Ishikawa (cell line): ENCODE data around the gene EXOC4.

Experiments
- CEBPB ChIP-seq: IDR thresholded peaks from 2 replicates; pipeline ENCODE4 v1.6.1; 2012
- CREB1 ChIP-seq: IDR thresholded peaks from 2 replicates; pipeline ENCODE4 v1.6.1; 2012; ENCODE audit warnings: low read depth
- EGR1 ChIP-seq: IDR thresholded peaks from 2 replicates; pipeline ENCODE4 v1.6.1; 2012
- EP300 ChIP-seq: IDR thresholded peaks from 2 replicates; pipeline ENCODE4 v1.6.1; 2012; ENCODE audit warnings: borderline replicate concordance
- FOXM1 ChIP-seq: IDR thresholded peaks from 2 replicates; pipeline ENCODE4 v1.6.1; 2012; ENCODE audit warnings: low read depth, borderline replicate concordance
- NFIC ChIP-seq: IDR thresholded peaks from 2 replicates; pipeline ENCODE4 v1.6.1; 2012
- RAD21 ChIP-seq: IDR thresholded peaks from 2 replicates; pipeline ENCODE4 v1.6.1; 2012; ENCODE audit warnings: low read depth
- TAF1 ChIP-seq: IDR thresholded peaks from 2 replicates; pipeline ENCODE4 v1.6.1; 2012; ENCODE audit warnings: low read depth, mild to moderate bottlenecking
- TCF12 ChIP-seq: IDR thresholded peaks from 2 replicates; pipeline ENCODE4 v1.6.1; 2012; ENCODE audit warnings: low read depth
- TEAD4 ChIP-seq: IDR thresholded peaks from 2 replicates; pipeline ENCODE4 v1.6.1; 2012
- YY1 ChIP-seq: IDR thresholded peaks from 2 replicates; pipeline ENCODE4 v1.6.1; 2012; ENCODE audit warnings: low read depth
- ZBTB7A ChIP-seq: IDR thresholded peaks from 2 replicates; pipeline ENCODE4 v1.6.1; 2012; ENCODE audit warnings: low read depth
- TF ChIP-seq, protein P1 (sequence below): IDR thresholded peaks from 2 replicates; pipeline ENCODE4 v1.6.1; 2012
- TF ChIP-seq, protein P2 (sequence below): IDR thresholded peaks from 2 replicates; pipeline ENCODE4 v1.6.1; 2012; ENCODE audit warnings: low read depth, mild to moderate bottlenecking
- TF ChIP-seq, protein P3 (sequence below): IDR thresholded peaks from 2 replicates; pipeline ENCODE4 v1.6.1; 2012

EXOC4 gene

DNA sequence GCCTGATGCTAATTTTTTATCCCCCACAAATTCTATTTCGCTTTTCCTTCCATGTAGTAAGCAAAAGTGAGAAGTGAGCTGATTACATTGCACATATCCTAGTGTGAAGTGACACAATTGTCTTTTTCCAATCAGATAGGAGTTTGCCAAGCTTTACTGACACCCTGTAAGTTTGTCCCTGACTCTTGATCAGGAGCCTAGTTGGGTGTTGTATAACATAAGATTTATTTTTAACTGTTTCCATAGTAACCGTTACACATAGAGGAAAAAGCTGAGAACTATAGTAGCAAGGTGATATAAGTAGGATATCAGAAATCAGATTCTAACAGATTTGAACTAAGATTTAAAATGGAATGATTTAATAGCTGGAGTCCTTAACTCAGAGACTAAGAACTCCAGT, 31.2 kb downstream of the EXOC4 start:
- TF ChIP-seq TEAD4 (no peak), TAF1 (no peak), NFIC (no peak), CREB1 (no peak)
- TF ChIP-seq, protein P1, sequence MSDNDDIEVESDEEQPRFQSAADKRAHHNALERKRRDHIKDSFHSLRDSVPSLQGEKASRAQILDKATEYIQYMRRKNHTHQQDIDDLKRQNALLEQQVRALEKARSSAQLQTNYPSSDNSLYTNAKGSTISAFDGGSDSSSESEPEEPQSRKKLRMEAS = no peak

DNA sequence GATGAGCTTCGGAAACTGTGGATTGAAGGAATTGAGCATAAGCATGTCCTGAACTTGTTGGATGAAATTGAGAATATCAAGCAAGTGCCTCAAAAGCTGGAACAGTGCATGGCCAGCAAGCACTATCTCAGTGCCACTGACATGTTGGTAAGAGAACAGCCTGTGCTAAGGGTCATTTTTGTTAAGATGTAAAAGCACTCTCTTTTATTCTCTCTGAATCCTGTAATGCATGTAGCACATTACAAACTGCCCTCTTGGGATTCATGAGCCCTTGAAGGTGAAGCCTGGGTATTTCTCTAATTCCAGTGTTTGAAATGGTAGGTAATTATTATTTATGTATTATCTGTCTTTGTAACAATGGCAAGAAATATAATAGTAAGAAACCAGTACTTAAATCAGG, 36.1 kb downstream of the EXOC4 start:
- TF ChIP-seq, protein P2, sequence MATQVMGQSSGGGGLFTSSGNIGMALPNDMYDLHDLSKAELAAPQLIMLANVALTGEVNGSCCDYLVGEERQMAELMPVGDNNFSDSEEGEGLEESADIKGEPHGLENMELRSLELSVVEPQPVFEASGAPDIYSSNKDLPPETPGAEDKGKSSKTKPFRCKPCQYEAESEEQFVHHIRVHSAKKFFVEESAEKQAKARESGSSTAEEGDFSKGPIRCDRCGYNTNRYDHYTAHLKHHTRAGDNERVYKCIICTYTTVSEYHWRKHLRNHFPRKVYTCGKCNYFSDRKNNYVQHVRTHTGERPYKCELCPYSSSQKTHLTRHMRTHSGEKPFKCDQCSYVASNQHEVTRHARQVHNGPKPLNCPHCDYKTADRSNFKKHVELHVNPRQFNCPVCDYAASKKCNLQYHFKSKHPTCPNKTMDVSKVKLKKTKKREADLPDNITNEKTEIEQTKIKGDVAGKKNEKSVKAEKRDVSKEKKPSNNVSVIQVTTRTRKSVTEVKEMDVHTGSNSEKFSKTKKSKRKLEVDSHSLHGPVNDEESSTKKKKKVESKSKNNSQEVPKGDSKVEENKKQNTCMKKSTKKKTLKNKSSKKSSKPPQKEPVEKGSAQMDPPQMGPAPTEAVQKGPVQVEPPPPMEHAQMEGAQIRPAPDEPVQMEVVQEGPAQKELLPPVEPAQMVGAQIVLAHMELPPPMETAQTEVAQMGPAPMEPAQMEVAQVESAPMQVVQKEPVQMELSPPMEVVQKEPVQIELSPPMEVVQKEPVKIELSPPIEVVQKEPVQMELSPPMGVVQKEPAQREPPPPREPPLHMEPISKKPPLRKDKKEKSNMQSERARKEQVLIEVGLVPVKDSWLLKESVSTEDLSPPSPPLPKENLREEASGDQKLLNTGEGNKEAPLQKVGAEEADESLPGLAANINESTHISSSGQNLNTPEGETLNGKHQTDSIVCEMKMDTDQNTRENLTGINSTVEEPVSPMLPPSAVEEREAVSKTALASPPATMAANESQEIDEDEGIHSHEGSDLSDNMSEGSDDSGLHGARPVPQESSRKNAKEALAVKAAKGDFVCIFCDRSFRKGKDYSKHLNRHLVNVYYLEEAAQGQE = no peak
- TF ChIP-seq CEBPB (no peak), EGR1 (no peak), RAD21 (no peak), FOXM1 (no peak), TEAD4 (no peak), ZBTB7A (no peak), TAF1 (no peak), CREB1 (no peak), NFIC (no peak), TCF12 (no peak)
- TF ChIP-seq, protein P3, sequence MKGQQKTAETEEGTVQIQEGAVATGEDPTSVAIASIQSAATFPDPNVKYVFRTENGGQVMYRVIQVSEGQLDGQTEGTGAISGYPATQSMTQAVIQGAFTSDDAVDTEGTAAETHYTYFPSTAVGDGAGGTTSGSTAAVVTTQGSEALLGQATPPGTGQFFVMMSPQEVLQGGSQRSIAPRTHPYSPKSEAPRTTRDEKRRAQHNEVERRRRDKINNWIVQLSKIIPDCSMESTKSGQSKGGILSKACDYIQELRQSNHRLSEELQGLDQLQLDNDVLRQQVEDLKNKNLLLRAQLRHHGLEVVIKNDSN = no peak
- TF ChIP-seq, protein P1 = no peak

DNA sequence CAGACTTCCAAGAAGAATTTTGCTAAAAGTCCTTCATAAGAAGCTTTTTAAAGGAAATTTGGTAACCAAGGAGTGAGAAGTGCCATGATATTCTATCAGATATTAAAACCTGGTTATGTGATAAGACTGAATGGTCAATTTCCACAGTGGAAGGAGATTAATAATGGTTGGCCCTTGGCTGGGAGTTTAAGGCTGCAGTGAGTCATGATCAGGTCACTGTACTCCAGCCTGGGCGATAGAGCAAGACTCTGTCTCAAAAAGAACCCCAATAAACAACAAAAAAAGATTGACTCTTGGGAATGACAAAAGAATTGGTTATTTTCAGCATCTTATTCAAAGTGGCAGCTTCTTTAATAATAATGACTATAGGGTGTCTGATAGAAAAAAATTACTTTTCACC, 37.2 kb downstream of the EXOC4 start:
- TF ChIP-seq EP300 = no peak

DNA sequence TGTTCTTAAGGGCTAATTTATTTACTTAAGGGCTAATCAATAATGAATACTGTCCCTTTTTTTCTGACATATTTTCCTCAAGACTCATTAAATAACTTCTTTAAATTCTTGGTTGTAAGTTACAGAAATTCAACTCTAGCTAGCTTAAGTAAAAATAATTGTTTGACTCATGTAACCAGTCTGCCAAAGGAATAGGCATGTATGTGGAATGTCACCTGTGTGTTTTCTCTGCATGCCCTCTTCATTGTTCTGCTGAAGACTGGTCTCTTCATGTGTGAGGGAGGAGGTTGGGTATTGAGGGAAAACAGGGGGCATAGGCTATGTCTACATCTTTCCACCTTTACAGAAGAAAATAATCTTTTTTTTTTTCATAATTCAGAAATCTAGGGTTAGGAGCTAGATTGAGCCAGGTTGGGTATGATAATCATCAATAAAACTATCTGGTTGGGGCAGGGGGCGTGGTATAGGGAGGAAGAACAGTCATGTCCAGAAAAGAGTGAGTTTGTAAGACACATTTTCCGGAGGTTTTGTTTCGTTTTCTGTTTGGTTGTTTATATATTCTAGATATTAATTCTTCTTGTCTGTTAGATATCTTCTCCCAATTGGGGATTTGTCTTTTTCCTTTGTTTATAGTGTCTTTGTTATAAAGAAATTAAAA, 37.9 kb downstream of the EXOC4 start:
- TF ChIP-seq ZBTB7A (no peak), TCF12 (no peak), YY1 (no peak), RAD21 (no peak), CEBPB (no peak), TAF1 (no peak), CREB1 (no peak), EGR1 (no peak)
- TF ChIP-seq, protein P1 = no peak
- TF ChIP-seq, protein P3 = no peak

DNA sequence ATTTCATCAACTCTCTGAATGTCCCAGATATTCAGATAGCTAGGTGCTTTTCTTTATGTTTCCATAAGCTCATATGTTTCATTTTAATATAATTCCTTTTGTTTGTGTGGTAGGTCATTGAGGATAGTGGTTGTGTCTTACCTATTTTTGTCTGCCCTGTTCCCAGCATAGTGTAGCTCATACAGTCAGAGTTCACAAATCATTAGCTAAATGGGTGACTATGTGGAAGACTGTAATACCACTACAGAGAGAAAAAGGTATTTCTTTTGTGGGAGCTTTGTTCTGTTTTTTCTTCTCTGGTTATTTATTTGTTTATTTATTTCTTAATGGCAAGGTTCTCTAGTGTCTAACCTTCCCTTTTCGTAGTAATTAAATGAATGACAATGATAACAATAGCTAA, 39.8 kb downstream of the EXOC4 start:
- TF ChIP-seq, protein P1 = no peak

DNA sequence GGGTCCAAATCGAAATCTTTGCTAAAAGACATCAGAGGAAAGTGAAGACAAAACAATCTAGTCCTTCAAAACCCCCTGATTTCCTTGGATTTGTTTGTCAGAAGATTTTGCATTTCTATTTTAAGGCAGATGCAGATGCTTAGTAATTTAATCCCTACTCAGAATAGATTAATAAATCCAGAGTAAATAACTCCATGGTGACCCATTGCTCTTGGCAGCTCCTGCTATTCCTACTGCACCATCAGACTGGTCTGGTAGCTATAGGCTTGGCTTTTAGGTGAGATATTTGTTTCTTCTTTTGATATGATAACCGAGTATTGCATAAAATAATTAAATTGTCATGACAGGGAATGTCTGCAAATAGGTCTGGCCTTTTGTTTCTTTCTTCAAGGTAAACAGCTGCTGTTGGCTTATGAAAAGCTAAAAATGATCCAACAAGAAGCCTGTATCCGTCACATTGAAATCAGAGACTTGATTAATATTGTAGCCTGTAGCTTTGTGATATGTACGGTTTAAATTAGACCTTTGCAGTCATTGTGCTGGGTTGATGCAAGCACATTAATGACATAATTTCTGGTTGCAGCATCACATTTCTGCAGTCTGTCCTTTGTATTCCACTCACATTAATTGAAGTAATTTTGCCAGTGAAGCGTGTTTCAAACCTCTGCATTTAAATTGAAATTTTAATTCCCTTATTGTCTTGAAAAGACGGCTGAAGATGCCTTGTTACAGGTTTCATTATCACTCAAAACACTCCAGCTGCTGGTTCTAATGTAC, 40.7 kb downstream of the EXOC4 start:
- TF ChIP-seq FOXM1 = no peak
- TF ChIP-seq RAD21 = no peak
- no peak for TF ChIP-seq CEBPB
- TF ChIP-seq TEAD4 = no peak
- TF ChIP-seq NFIC = no peak
- no peak for TF ChIP-seq EP300
- TF ChIP-seq, protein P3 = no peak
- TF ChIP-seq, protein P1 = no peak
- no peak for TF ChIP-seq YY1
- TF ChIP-seq, protein P2 = no peak
- no peak for TF ChIP-seq EGR1
- no peak for TF ChIP-seq ZBTB7A
- no peak for TF ChIP-seq TCF12
- TF ChIP-seq TAF1 = no peak
- no peak for TF ChIP-seq CREB1
